Ishikawa (cell line): ENCODE results near the gene ACTR1A.

Experiments
- CEBPB ChIP-seq: IDR thresholded peaks from 2 replicates; pipeline ENCODE4 v1.6.1; 2012
- FOXM1 ChIP-seq: IDR thresholded peaks from 2 replicates; pipeline ENCODE4 v1.6.1; 2012; ENCODE audit warnings: low read depth, borderline replicate concordance
- YY1 ChIP-seq: IDR thresholded peaks from 2 replicates; pipeline ENCODE4 v1.6.1; 2012; ENCODE audit warnings: low read depth
- ZBTB7A ChIP-seq: IDR thresholded peaks from 2 replicates; pipeline ENCODE4 v1.6.1; 2012; ENCODE audit warnings: low read depth
- TF ChIP-seq, protein P1 (sequence below): IDR thresholded peaks from 2 replicates; pipeline ENCODE4 v1.6.1; 2012; ENCODE audit warnings: low read depth, mild to moderate bottlenecking

DNA sequence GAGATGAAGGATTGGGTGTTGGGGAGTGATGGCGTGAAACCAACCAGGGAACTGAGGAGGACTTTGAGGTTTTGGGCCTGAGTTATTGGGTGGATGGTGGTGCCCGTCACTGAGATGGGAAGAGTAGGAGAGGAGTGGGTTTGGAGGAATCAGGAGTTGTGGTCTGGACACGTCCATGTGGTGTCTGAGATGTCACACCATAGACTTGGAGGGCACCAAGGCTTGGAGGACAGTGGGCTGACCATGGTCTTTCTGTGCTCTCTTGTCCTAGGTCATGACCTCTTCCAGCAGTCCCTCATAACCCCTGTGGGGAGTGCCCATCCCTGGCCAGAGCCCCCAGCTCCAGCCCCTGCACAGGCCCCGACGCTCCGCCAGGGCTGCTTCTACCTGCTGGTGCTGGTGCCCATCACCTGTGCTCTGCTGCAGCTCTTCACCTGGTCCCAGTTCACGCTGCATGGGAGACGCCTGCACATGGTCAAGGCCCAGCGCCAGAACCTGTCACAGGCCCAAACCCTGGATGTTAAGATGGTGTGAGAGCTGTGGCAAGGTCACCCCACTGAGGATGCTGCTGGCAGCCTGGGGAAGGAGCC, 27.0 kb downstream of the ACTR1A start:
- TF ChIP-seq, protein P1, sequence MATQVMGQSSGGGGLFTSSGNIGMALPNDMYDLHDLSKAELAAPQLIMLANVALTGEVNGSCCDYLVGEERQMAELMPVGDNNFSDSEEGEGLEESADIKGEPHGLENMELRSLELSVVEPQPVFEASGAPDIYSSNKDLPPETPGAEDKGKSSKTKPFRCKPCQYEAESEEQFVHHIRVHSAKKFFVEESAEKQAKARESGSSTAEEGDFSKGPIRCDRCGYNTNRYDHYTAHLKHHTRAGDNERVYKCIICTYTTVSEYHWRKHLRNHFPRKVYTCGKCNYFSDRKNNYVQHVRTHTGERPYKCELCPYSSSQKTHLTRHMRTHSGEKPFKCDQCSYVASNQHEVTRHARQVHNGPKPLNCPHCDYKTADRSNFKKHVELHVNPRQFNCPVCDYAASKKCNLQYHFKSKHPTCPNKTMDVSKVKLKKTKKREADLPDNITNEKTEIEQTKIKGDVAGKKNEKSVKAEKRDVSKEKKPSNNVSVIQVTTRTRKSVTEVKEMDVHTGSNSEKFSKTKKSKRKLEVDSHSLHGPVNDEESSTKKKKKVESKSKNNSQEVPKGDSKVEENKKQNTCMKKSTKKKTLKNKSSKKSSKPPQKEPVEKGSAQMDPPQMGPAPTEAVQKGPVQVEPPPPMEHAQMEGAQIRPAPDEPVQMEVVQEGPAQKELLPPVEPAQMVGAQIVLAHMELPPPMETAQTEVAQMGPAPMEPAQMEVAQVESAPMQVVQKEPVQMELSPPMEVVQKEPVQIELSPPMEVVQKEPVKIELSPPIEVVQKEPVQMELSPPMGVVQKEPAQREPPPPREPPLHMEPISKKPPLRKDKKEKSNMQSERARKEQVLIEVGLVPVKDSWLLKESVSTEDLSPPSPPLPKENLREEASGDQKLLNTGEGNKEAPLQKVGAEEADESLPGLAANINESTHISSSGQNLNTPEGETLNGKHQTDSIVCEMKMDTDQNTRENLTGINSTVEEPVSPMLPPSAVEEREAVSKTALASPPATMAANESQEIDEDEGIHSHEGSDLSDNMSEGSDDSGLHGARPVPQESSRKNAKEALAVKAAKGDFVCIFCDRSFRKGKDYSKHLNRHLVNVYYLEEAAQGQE: no peak
- no peak for TF ChIP-seq YY1
- TF ChIP-seq CEBPB: no peak
- TF ChIP-seq ZBTB7A: no peak
- no peak for TF ChIP-seq FOXM1
